GM20431 (cell line): Measurements from ENCODE around the gene MED13L.

Experiments
- in situ Hi-C: fragments of 300-500 bp; cut with MseI, MboI; formaldehyde crosslinking; loops from one replicate; pipeline ENCODE4 v1.15.0; 2020; ENCODE audit warnings: low sequenced_read_pairs; ENCODE audit not compliant: unreplicated experiment

Gene MED13L

DNA sequence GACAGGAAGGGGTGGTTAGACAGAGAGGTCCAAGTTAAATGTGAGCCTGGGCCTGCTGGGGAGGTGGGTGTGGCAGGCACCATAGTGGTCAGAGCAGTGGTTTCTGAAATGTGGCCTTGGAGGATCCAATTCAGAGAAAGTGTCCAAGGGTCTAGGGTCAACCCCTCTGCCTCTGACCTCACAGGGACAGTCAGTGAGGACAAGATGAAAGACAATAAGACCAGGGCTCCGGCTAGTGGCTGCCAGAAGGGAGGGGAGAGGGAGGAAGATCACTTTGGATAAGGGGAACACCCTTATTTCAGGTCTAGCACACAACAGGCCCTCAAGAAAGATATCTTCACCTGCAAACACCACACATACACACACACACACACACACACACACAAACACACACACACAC, 335.1 kb downstream of the MED13L start:
- in situ Hi-C loops: no loop called here

DNA sequence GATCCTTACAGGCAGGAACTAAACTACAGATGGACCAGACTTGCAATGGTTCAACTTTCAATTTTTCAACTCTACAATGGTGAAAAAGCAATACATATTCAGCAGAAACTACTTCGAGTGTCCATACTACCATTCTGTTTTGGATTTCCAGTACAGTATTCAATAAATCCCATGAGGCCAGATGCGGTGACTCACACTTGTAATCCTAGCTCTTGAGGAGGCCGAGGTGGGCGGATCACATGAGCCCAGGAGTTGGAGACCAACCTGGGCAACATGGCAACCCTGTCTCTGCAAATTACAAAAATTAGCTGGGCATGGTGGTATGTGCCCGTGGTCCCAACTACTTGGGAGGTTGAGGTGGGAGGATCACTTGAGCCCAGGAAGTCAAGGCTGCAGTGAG, 336.1 kb downstream of the MED13L start:
- in situ Hi-C loops: no loop called here

DNA sequence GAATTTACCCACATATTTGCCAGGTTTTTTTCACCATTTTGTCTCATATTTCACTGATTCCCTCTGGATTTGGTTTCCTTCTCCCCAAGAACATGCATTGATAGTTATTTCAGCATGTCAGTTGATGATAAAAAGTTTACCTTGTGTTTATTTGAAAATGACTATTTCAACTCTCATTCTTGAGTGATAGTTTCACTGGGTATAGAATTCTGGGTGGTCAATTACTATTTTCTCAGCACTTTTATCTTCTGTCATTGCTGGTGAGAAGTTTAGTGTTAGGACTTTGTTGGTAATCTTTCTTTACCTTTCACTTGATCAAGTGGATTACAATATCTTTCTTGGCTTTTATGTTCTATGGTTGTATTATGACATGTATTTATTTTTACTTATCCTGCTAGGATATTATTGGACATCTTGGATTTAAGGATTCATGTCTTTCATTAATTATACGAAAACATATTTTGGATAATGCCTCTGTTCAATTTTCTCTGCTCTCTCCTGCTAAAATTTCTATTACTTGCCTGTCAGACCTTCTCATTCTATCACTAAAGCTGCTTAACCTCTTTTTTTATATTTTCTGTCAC, 338.6 kb downstream of the MED13L start:
- in situ Hi-C loops: no loop called here

DNA sequence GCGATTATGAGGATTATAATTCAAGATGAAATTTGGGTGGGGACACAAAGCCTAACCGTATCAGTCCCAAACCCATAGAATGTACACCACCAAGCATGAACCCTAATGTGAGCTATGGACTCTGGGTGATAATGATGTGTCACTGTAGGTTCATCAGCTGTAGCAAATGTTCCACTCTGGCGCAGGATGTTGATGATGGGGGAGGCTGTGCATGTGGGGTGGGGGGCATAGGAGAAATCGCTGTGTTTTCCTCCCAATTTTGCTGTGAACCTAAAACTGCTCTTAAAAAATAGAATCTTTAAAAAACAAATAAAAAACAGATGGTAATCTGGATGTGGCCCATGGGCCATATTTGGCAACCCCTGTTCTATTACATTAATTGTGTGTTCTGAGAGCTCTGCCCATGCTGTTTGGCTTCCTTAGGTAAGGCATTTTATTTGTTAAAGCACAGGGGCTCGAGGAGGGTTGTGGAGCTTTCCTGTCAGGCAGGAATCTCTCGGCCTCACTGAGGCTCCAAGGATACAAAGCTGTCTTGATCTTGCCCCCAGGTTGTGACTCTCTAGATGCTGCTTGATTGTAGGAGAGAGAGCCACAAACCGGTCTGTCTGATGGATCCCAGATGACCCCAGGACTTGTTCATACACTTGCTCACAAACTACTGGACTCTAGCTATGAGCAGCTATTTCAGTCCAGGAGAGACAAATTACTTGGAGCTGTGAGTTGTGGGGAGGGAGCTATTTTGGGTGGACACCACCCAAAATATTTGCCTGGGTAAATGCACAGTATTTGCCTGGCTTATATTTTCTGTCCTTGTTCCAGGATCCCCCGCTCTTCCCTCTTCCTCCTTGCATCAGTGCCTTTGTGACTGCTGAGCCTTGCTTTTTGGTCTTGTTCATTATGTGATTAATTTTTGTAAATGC, 340.2 kb downstream of the MED13L start:
- in situ Hi-C loops: no loop called here

DNA sequence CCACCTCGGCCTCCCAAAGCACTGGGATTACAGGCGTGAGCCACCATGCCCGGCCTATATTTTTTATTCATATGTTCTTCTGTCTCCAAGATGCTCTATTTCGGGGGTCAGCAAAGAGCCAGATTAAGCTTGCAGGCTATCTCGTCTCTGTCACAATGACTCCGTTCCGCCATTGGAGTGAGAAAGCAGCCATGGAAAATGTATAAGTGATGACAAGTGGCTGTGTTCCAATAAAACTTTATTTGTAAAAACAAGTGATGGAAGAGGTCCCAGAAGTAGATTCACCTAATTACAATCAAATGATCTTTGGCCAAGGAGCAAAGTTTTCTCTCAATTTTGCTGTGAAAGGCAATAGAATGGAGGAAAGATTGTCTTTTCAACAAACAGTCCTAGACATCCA, 342.6 kb downstream of the MED13L start:
- in situ Hi-C loops: no loop called here

DNA sequence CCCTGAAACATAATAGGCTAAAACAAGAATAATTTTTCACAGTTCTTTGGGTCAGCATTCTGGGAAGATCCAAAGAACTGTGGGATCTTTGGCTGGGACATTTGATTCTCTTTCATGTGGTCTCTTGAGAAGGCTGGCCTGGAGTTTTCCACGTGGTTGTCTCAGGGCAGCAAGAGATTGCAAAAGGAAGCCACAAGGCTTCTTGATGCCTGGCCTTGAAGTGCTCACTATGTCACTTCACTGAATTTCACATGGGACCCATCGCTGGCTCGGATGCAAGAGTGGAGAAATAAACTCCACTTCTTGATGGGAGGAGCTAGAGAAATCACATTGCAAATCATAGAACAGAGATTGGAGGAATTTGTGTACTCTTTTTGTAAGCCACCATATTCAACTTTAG, 343.4 kb downstream of the MED13L start:
- in situ Hi-C loops: no loop called here

DNA sequence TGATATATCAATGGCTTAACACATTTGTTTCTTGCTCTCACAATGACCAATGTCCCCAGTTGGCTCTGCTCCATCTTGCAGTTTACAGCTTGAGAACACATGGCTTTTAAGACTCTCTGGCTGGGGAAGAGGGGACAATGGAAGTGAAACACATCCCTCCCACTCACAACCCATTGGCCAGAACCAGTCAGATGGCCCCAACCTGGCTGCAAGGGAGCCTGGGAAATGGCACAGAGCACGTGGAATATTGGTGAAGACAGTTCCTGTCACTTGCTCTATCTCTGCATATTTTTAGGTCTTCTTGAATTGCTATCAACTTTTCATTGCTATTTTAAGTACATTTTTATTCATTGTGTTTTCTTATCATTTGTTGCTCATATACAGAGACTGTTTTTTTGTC, 345.4 kb downstream of the MED13L start:
- in situ Hi-C loops: no loop called here

DNA sequence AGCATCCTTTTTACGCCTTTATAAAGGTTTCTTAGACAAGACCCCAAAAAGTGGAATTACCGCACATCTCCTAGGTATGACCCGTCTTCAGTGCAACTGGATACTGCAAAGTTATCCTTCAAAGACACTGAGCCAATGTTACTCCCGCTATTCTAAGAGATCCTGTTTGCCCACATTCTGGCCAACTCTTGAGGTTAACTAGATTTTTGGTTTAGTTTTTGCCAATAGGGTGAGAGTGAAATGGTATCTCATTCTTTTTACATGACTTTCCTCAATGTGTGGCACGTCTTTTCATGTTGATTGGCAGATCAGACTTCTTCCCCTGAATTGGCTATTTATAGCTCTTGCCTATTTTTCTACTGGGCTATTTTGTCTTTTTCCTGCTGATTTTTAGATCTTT, 347.2 kb downstream of the MED13L start:
- in situ Hi-C loops: no loop called here

DNA sequence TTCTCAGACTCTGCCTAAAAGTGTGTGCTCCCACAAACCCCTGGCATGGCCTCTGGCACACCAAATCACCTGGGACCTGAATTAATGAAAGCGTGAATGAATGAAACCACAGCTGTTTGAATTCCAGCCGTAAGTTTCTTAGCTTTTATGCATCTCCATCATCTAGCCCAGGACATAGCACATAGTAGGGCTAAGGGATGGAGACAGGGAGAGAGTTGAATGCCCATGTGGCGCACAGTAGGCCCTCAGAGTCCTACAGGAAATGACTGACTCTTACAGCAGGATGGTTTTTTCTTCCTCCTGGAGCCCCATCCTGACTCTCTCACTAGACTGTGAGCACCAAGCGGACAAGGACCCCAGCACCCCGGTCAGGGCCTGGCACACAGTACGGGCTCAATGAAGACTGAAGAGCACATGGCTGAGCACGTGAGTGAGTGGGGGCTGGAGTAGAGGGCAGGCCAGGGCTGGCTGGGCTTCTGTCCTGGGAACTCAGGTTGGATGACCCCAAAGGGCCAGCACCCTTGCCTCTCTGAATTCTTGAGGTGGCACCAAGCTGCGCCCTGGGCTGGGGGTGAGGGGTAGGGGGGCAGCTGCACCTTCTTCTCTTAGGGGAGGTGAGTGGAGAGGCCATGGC, 351.3 kb downstream of the MED13L start:
- in situ Hi-C loops: no loop called here

DNA sequence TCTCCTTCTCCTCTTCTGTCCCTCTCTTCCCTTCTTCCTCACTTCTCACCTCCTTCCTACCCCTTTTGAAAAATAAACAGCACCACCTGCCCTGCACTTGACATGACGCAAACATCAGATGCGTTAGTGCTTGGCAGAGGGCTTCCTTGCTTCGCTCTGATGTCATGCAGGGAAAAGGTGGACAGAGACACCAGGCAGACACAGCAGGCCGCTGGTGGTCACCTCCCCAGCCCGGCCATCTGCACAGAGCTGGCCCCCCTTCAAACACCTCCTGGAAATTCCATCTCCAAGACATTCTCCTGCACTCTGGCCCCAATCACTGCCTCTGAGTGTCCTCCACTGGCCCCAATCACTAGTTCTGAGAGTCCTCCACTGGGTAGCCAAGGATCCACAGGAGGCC, 353.6 kb downstream of the MED13L start:
- in situ Hi-C loops: loop anchor here (25.0 kb wide), 1 partner anchor 1937 kb away; no protein-coding TSS in a partner anchor

DNA sequence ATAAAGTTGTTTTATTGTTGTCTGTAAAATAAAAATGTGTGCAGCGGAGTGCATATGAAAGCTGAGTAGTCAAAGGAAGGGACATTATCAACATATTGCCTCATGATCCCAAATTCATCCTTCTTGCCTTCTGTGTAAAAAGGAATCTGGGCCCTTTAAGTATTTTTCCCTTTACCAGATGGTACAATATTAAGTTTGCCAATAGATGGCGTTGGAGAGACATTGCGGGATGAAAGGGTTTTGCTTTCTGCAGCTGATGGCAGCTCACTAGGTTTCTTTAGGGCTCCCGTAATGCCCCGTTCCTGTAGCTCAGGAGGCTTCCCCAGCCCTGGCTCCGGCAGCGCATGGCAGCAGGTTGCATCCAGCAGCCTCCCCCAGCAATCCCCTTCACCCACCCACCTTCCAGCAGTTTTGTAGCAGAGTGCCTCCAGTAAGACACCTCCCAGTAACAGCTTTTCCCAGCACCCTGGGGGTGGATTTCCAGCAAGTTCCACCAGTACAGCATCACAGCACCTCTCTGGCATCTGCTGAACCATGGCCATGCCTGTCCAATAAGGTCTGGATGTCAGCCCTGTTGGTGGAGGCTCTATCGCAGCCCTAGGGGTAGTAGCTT, 354.4 kb downstream of the MED13L start:
- in situ Hi-C loops: loop anchor here (25.0 kb wide), 1 partner anchor 1936 kb away; no protein-coding TSS in a partner anchor

DNA sequence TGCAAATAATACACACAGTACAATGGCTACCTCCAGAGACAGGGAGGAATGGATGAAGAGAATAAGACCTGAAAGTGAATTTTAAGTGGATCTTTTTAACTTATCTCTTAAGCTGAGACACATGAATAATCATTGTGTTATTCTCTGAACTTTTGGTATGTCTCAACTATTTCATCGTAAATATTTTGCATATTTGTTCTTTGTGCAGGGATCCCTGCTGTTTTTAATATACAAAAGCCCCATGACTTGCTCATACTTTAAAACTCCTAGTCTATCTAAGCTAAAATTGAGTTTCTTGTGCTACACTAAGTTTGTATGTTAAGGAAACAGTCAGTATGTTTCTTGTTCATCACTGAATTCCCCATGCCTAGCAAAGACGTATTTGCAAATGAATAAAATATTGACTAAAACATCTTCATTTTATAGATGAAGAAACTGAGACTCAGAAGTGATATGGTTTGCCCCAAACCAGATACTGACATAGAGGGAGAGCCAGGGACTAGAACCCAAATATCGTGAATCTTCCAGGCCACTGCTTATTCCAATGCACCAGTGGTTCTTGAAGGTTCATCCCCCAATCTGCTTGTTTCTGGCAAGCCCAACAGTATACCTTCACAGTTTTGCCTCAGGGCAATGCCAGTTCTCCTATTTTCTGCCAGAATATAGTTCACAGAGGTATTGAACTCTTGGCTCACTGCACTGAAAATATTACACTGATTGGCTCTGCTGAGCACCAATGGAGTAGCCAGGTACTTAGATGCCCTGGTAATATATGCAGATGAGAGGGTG, 356.9 kb downstream of the MED13L start:
- in situ Hi-C loops: loop anchor here (25.0 kb wide), 1 partner anchor 1933 kb away; no protein-coding TSS in a partner anchor

DNA sequence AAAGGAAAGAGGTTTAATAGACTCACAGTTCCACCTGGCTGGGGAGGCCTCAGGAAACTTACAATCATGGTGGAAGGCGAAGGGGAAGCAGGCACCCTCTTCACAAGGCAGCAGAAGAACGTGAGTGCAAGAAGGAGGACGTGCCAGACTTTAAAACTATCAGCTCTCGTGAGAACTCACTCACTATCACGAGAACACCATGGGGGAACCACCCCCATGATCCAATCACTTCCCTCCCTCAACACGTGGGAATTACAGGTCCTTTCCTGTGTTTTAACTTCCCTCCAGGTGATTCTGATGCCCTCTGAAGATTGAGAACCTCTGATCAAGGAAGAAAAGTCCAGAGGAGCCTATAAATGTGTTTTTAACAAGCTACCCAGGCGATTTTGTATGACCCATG, 358.7 kb downstream of the MED13L start:
- in situ Hi-C loops: loop anchor here (10.0 to 25.0 kb wide), 2 partner anchors 1254 to 1931 kb away; no protein-coding TSS in a partner anchor

DNA sequence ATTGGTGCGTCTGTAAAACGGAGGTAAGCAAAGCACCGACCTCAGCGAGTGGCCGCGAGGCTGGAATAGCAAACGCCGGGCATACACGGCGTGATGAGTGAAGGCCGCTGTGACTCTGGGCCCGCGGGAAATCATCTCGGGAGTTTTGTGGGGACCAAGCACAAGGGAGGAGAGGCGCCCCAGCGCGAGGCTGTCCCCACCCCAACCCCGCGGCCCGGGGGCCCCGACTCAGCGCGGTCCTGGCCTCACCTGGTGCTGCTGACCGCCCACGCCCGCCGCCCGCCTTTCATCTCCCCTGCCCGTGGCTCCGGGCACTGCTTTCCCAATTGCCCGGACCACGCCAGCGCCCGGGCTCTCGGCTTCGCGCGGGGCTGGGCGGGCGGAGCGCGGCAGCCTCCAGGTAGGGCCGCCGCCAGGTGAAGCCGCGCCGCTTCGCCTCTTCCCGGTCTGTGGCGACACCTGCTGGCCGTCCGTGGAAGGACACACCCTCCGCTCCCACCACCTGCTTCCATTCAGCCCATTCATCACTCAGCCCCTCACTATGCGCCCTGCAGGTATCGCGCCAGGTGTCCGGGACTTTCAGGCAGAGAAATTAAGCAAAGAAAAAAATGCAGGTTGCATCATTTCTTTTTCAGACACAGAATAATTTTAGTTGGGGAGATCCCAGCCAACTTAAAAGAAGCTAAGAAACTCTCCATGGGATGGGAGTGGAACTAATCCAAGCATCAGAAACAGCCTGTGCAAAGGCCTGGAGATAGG, 360.4 kb downstream of the MED13L start:
- in situ Hi-C loops: loop anchor here (10.0 to 25.0 kb wide), 2 partner anchors 1252 to 1930 kb away; no protein-coding TSS in a partner anchor

DNA sequence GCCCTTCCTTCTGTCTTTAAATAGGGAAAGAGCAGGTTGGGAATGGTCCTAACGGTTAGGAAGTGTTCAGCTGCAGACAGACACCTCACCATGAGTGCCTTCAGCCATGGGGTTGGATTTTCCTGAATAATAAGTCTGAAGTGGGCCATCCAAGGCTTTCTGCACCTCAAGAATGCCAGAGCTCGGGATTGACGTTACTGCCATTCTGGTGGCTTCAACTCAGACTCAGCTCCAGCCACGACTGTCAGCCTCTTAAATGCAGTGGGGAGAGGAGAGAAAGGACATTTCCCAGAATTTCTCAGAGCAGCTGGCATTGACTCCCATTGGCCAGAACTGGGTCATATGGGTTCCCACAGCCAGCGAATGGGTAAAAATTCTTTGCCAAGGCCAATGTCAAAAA, 363.4 kb downstream of the MED13L start:
- in situ Hi-C loops: loop anchor here (10.0 to 25.0 kb wide), 2 partner anchors 1249 to 1927 kb away; no protein-coding TSS in a partner anchor

DNA sequence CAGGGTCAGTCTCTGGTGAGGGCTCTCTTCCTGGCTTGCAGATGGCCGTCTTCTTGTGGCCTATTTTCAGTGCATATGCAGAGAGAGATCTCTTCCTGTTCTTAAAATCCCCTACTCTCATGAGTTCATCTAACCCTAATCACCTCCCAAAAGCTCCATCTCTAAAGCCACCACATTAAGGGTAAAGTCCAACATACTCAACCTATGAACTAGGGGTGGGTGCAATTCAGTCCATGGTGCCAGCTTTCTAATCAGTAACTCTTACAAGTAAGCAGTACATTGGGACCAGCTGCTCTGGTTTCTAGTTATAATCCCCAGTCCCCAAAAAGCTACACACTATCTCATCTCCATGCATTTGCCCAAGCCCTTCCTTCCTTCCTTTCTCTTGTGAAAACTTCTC, 365.1 kb downstream of the MED13L start:
- in situ Hi-C loops: loop anchor here (10.0 to 25.0 kb wide), 2 partner anchors 1248 to 1925 kb away; no protein-coding TSS in a partner anchor

DNA sequence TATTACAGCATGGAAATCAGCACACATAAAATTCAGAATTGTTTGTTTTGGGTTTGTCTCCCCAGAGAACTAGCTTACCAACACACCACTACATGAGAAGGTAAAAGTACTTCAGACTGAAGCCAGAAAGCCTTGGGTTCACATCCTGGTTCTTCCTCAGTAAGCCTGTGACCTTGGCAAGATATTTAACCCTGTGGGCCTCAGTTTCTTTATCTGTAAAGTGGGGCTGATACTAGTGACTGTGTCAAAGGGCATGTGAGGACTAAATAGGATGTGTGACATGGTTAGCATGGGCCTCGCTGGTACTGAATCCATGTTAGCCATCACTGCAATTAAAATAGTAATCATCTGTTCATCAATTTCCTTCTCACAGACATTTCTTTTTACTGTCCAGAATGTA, 366.1 kb downstream of the MED13L start:
- in situ Hi-C loops: loop anchor here (10.0 to 25.0 kb wide), 2 partner anchors 1247 to 1924 kb away; no protein-coding TSS in a partner anchor

DNA sequence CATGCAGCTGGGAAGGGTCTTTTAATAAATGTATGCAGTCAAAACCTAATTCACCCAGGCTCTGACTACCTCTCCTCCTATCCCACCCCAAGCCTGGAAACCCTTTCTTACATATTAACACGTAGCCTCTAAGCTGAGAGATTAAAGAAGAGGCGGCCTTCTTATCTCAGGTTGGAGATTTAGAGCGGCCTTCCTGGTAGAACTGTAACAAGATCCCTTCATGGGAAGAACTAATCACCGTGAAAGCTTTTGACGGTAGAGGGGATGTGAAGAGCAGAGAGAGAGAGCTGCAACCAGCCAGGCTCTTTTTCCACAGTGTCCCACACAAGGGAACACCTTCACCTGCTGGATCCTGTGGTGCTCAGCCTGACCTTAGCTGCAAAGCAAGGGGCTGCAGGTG, 367.4 kb downstream of the MED13L start:
- in situ Hi-C loops: loop anchor here (10.0 to 25.0 kb wide), 2 partner anchors 1245 to 1923 kb away; no protein-coding TSS in a partner anchor
